ENCODE measurements around the gene COL17A1. TPM values are rescaled to one million over a fixed set of nuclear protein-coding genes. Genes with fewer than 3 reads are reported as not detected.

COL17A1 gene
- total RNA-seq, 1 experiment from 2014 or later, result 0.26 TPM

DNA sequence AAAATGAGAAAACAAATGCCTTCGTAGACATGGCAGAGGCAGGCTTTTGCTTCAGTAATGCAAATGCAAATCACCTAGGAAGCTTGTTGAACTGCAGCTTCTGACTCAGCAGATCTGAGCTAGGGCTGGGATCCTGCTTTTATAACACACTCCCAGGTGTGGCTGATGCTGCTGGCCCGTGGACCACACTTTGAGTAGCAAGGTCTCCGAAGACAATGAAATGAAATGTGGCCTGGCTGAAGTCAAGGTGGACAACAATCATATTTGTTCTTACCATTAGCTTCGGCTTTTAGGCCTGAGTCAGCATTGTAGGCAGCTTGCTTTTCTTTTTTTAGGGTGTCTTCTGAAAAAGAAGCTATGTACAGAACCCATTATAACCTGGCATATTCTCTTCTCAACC, 26.3 kb downstream of the COL17A1 start:
- TF ChIP-seq POLR2AphosphoS5 (IDR thresholded peaks at IDR 0.05; ENCODE audit: low read depth, low read length) (no peak), SIN3A (IDR thresholded peaks at IDR 0.05; ENCODE audit: borderline replicate concordance, insufficient read depth, low read depth, low read length) (no peak), TCF7L2 (IDR thresholded peaks at IDR 0.05; ENCODE audit: low read depth, low read length) (no peak)
- TF ChIP-seq, protein P1, sequence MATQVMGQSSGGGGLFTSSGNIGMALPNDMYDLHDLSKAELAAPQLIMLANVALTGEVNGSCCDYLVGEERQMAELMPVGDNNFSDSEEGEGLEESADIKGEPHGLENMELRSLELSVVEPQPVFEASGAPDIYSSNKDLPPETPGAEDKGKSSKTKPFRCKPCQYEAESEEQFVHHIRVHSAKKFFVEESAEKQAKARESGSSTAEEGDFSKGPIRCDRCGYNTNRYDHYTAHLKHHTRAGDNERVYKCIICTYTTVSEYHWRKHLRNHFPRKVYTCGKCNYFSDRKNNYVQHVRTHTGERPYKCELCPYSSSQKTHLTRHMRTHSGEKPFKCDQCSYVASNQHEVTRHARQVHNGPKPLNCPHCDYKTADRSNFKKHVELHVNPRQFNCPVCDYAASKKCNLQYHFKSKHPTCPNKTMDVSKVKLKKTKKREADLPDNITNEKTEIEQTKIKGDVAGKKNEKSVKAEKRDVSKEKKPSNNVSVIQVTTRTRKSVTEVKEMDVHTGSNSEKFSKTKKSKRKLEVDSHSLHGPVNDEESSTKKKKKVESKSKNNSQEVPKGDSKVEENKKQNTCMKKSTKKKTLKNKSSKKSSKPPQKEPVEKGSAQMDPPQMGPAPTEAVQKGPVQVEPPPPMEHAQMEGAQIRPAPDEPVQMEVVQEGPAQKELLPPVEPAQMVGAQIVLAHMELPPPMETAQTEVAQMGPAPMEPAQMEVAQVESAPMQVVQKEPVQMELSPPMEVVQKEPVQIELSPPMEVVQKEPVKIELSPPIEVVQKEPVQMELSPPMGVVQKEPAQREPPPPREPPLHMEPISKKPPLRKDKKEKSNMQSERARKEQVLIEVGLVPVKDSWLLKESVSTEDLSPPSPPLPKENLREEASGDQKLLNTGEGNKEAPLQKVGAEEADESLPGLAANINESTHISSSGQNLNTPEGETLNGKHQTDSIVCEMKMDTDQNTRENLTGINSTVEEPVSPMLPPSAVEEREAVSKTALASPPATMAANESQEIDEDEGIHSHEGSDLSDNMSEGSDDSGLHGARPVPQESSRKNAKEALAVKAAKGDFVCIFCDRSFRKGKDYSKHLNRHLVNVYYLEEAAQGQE (IDR thresholded peaks at IDR 0.05; ENCODE audit: insufficient read depth in 1 of 2, low read depth in 2 of 2, low read length in 1 of 2), result no peak
- TF ChIP-seq, protein P2, sequence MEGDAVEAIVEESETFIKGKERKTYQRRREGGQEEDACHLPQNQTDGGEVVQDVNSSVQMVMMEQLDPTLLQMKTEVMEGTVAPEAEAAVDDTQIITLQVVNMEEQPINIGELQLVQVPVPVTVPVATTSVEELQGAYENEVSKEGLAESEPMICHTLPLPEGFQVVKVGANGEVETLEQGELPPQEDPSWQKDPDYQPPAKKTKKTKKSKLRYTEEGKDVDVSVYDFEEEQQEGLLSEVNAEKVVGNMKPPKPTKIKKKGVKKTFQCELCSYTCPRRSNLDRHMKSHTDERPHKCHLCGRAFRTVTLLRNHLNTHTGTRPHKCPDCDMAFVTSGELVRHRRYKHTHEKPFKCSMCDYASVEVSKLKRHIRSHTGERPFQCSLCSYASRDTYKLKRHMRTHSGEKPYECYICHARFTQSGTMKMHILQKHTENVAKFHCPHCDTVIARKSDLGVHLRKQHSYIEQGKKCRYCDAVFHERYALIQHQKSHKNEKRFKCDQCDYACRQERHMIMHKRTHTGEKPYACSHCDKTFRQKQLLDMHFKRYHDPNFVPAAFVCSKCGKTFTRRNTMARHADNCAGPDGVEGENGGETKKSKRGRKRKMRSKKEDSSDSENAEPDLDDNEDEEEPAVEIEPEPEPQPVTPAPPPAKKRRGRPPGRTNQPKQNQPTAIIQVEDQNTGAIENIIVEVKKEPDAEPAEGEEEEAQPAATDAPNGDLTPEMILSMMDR (IDR thresholded peaks at IDR 0.05), result no peak
- in situ Hi-C loops (cut with HindIII; ENCODE audit: low pct_unique_long_range_greater_than_20kb, low sequenced_read_pairs), result no loop called here
- intact Hi-C loops (cut with micrococcal nuclease; ENCODE audit: unreplicated experiment), result no loop called here
- no peak for DNase-seq (ENCODE audit: low read depth, low spot score)
- Histone ChIP-seq H3K4me3 (ENCODE audit: low read depth in 2 of 2, low read length in 2 of 2) (no peak overlapping the region), H3K9me3 (ENCODE audit: control insufficient read depth, insufficient read depth, low read depth, low read length) (no peaks in the 10 kb centered on the region), H3K27me3 (ENCODE audit: control insufficient read depth, insufficient read depth, low read length) (no peaks in the 10 kb centered on the region), H3K36me3 (ENCODE audit: control insufficient read depth, insufficient read depth, low read length) (no peaks in the 10 kb centered on the region), H3K27ac (ENCODE audit: low read length) (no peak overlapping the region), H3K4me1 (ENCODE audit: control insufficient read depth, insufficient read depth, low read length) (no peaks in the 10 kb centered on the region)
- no peak for ATAC-seq
- ChIA-PET CTCF (no interaction called here), POLR2A (no interaction called here)
- BruUV-seq (replicated peaks), result no TSS peak

DNA sequence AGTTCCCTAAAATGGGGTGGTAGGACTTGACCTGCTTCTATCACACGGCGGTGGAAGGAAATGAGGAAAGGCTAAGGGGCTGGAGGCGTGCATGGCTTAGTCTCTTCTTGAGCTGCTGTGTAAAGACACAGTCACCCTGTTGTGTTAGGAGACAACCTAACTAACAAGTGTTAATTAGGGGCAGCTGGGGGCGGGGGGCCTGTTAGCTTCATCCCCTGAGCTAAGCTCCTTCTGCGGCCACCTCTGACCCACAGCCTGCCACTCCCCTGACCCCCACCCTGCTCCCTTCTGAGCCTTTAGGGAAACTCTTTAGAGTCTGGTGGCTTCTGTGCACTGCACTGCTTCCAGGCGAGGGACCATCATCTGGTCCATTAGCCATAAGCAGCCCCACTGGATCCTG, 28.0 kb downstream of the COL17A1 start:
- in situ Hi-C loops (cut with HindIII; ENCODE audit: low pct_unique_long_range_greater_than_20kb, low sequenced_read_pairs) (no loop called here), intact Hi-C loops (cut with micrococcal nuclease; ENCODE audit: unreplicated experiment) (no loop called here)
- Histone ChIP-seq H3K4me3 (ENCODE audit: low read depth in 2 of 2, low read length in 2 of 2) (no peak overlapping the region), H3K27me3 (ENCODE audit: control insufficient read depth, insufficient read depth, low read length) (no peaks in the 10 kb centered on the region), H3K4me1 (ENCODE audit: control insufficient read depth, insufficient read depth, low read length) (no peaks in the 10 kb centered on the region), H3K36me3 (ENCODE audit: control insufficient read depth, insufficient read depth, low read length) (no peaks in the 10 kb centered on the region), H3K9me3 (ENCODE audit: control insufficient read depth, insufficient read depth, low read depth, low read length) (no peaks in the 10 kb centered on the region), H3K27ac (ENCODE audit: low read length) (no peak overlapping the region)
- DNase-seq (ENCODE audit: low read depth, low spot score), result no peak
- CTCF ChIA-PET, result interaction anchor here (0.7 kb wide), 1 partner anchor 64 kb away, joined by 3 read pairs; the partner anchor contains the start of gene SFR1
- POLR2A ChIA-PET, result interaction anchor here (0.8 kb wide), 1 partner anchor 217 kb away, joined by 3 read pairs; no protein-coding TSS in a partner anchor
- no peak for TF ChIP-seq TCF7L2 (IDR thresholded peaks at IDR 0.05; ENCODE audit: low read depth, low read length)
- TF ChIP-seq, protein P2 (IDR thresholded peaks at IDR 0.05), result no peak
- TF ChIP-seq, protein P1 (IDR thresholded peaks at IDR 0.05; ENCODE audit: insufficient read depth in 1 of 2, low read depth in 2 of 2, low read length in 1 of 2), result no peak
- TF ChIP-seq SIN3A (IDR thresholded peaks at IDR 0.05; ENCODE audit: borderline replicate concordance, insufficient read depth, low read depth, low read length), result no peak
- no peak for TF ChIP-seq POLR2AphosphoS5 (IDR thresholded peaks at IDR 0.05; ENCODE audit: low read depth, low read length)
- BruUV-seq (replicated peaks), result no TSS peak
- ATAC-seq, result no peak

Data from Panc1 (cell line).